Naive thymus-derived CD4-positive, alpha-beta T cell (primary cell): ENCODE results near the gene FUZ. TPM values are rescaled to one million over a fixed set of nuclear protein-coding genes. Genes with fewer than 3 reads are reported as not detected.

ENCODE experiments used
- ATAC-seq: fragments of 150-1000 bp; cut with Tn5 transposase; 2 replicates; pipeline ENCODE4 v1.10.0; 2021; ENCODE audit warnings: mild to moderate bottlenecking, moderate library complexity
- CTCF ChIA-PET: fragments of 350-600 bp; sonication (Branson Sonifier 250); formaldehyde crosslinking; loops from one replicate; lab custom pipeline; 2021; ENCODE audit warnings: antibody characterized with exemption; lab: Charles Lee
- POLR2A ChIA-PET: fragments of 350-600 bp; sonication (Branson Sonifier 250); formaldehyde crosslinking; loops from one replicate; lab custom pipeline; 2021; ENCODE audit warnings: antibody characterized with exemption, inconsistent platforms; lab: Charles Lee
- DNase-seq, 9 donors: peaks; one replicate each; pipeline versions ENCODE4 v3.0.0 to v3.0.0-alpha.2; 2020 to 2022; ENCODE audit warnings: mixed read lengths in 1 of 9
- H3K27ac ChIP-seq: one replicate; pipeline ENCODE4 v1.7.0; 2013; ENCODE audit warnings: mild to moderate bottlenecking, low read depth, low read length, moderate library complexity
- H3K27me3 ChIP-seq, 2 donors: one replicate each; pipeline ENCODE4 v1.7.0; 2013; ENCODE audit warnings: low read length in 2 of 2, mild to moderate bottlenecking in 2 of 2, moderate library complexity in 2 of 2; ENCODE audit not compliant: control insufficient read depth in 2 of 2, insufficient read depth in 2 of 2
- H3K36me3 ChIP-seq, 3 experiments: 1 replicate in 2 of 3; 2 replicates in 1 of 3; pipeline ENCODE4 v1.7.0; 2013; ENCODE audit warnings: low read length in 3 of 3, mild to moderate bottlenecking in 3 of 3, moderate library complexity in 1 of 3; ENCODE audit not compliant: insufficient read depth in 3 of 3, control insufficient read depth in 2 of 3
- H3K4me1 ChIP-seq, 2 donors: one replicate each; pipeline ENCODE4 v1.7.0; 2013; ENCODE audit warnings: low read length in 2 of 2, mild to moderate bottlenecking in 2 of 2, moderate library complexity in 1 of 2; ENCODE audit not compliant: control insufficient read depth in 2 of 2, insufficient read depth in 2 of 2
- H3K4me3 ChIP-seq: 2 replicates; pipeline ENCODE4 v1.7.0; 2013; ENCODE audit warnings: mild to moderate bottlenecking, low read length
- H3K9me3 ChIP-seq, 3 experiments: 1 replicate in 2 of 3; 2 replicates in 1 of 3; pipeline ENCODE4 v1.7.0; 2013; ENCODE audit warnings: low read length in 3 of 3; ENCODE audit not compliant: control insufficient read depth in 2 of 3
- H3K27ac Mint-ChIP-seq, 9 donors: one replicate each; pipeline ENCODE4 v1.8.0; 2020 to 2022; ENCODE audit warnings: mixed read lengths in 9 of 9, mild to moderate bottlenecking in 8 of 9, moderate library complexity in 5 of 9, inconsistent platforms in 2 of 9
- H3K27me3 Mint-ChIP-seq, 5 donors: one replicate each; pipeline ENCODE4 v1.8.0; 2021 to 2022; ENCODE audit warnings: mixed read lengths in 5 of 5, mild to moderate bottlenecking in 1 of 5
- H3K36me3 Mint-ChIP-seq, 5 donors: one replicate each; pipeline ENCODE4 v1.8.0; 2020 to 2022; ENCODE audit warnings: mixed read lengths in 5 of 5, mild to moderate bottlenecking in 3 of 5, inconsistent platforms in 1 of 5
- H3K4me1 Mint-ChIP-seq, 7 donors: one replicate each; pipeline ENCODE4 v1.8.0; 2020 to 2022; ENCODE audit warnings: mixed read lengths in 7 of 7, mild to moderate bottlenecking in 3 of 7, inconsistent platforms in 1 of 7
- H3K4me3 Mint-ChIP-seq, 10 donors: one replicate each; pipeline ENCODE4 v1.8.0; 2020 to 2022; ENCODE audit warnings: mild to moderate bottlenecking in 10 of 10, mixed read lengths in 10 of 10, moderate library complexity in 6 of 10, inconsistent platforms in 2 of 10
- H3K9me3 Mint-ChIP-seq, 11 donors: one replicate each; pipeline ENCODE4 v1.8.0; 2020 to 2022; ENCODE audit warnings: mixed read lengths in 11 of 11, mild to moderate bottlenecking in 4 of 11, inconsistent platforms in 1 of 11, moderate library complexity in 1 of 11
- intact Hi-C, 2 donors: fragments of 100-400 bp; cut with micrococcal nuclease; formaldehyde crosslinking; loops; one replicate each; pipeline ENCODE4 v1.15.1; 2023
- polyA plus RNA-seq, 2 donors: library from polyadenylated mRNA; unstranded; fragments of 300-500 nt; fragmentation: Illumina TruSeq; gene quantifications; one replicate each; pipeline ENCODE4 v1.2.3, GENCODE V29; 2021
- total RNA-seq, 6 experiments: library from RNA in 5 of 6; stranded (reverse) in 5 of 6; gene quantifications; 1 replicate in 5 of 6; 2 replicates in 1 of 6; pipeline ENCODE4 v1.2.3 and lab custom pipeline; 2021 to 2026

Gene FUZ
- total and polyA plus RNA-seq, 7 experiments from 2014 or later: 3.8 to 28.4 (median 24.2) TPM

DNA sequence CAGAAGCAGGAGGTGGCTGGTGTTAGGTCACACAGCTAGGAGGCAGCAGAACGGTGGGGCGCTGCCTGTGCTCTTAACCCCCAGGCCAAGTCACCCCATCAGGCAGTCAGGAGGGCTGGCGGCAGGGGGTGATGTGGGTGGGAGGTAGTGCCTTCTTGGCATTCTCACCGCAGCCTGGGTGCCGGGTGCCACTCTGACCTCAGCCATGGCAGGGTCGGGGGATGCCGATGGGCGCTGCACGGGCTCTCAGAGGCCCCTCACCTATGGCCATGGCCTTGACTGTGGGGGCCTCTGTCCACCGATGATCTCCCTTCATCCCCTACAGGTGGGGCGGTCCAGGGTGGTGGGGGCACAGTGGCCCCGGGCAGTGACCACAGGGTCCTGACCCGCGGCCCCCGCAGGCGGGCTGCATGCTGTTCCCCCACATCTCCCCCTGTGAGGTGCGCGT, 43.5 kb upstream of the FUZ start:
- Mint-ChIP-seq H3K4me1 (peaks cover 13 to 21% (median 15%) of the 10 kb centered on the region in 7 donors), H3K27me3 (peaks cover 0 to 9% (median 0%) of the 10 kb centered on the region in 5 donors), H3K9me3 (peaks cover 0 to 1% (median 0%) of the 10 kb centered on the region in 11 donors), H3K27ac (no peak overlapping the region), H3K4me3 (no peak overlapping the region), H3K36me3 (peaks cover 0 to 11% (median 0%) of the 10 kb centered on the region in 5 donors)
- ChIA-PET CTCF (no interaction called here), POLR2A (interaction anchor here (1.7 kb wide), 1 partner anchor 12 kb away, joined by 6 read pairs; no protein-coding TSS in a partner anchor)
- intact Hi-C loops: no loop called here
- Histone ChIP-seq H3K4me1 (peaks cover 7 to 11% of the 10 kb centered on the region in 2 donors), H3K27ac (no peak overlapping the region), H3K4me3 (no peak overlapping the region), H3K9me3 (no peaks in the 10 kb centered on the region), H3K36me3 (peaks cover 0 to 71% (median 3%) of the 10 kb centered on the region in 3 experiments), H3K27me3 (no peaks in the 10 kb centered on the region)
- ATAC-seq (no peak), DNase-seq (no peak)

GRCh38 chr19:49855676-49856573, 42.8 kb upstream of the FUZ start:
- H3K27ac Mint-ChIP-seq: peak overlapping the region in 4 of 9 donors; percentile 8 to 68 (median 40)
- intact Hi-C loops: no loop called here
- ChIA-PET CTCF (no interaction called here), POLR2A (interaction anchor here (1.7 kb wide), 1 partner anchor 13 kb away, joined by 6 read pairs; no protein-coding TSS in a partner anchor)
- H3K27me3 ChIP-seq: no peaks in the 10 kb centered on the region
- H3K4me1 ChIP-seq: peaks cover 7 to 11% of the 10 kb centered on the region in 2 donors
- H3K4me1 Mint-ChIP-seq: peaks cover 13 to 21% (median 15%) of the 10 kb centered on the region in 7 donors
- peaks cover 0 to 1% (median 0%) of the 10 kb centered on the region in 11 donors for H3K9me3 Mint-ChIP-seq
- no peaks in the 10 kb centered on the region for H3K9me3 ChIP-seq
- H3K27me3 Mint-ChIP-seq: peaks cover 0 to 9% (median 0%) of the 10 kb centered on the region in 5 donors
- DNase-seq: no peak
- no peak for ATAC-seq
- H3K27ac ChIP-seq: no peak overlapping the region
- peak overlapping the region in 1 of 10 donors; percentile 38 for H3K4me3 Mint-ChIP-seq
- H3K36me3 Mint-ChIP-seq: peaks cover 0 to 8% (median 0%) of the 10 kb centered on the region in 5 donors
- no peak overlapping the region for H3K4me3 ChIP-seq
- peaks cover 0 to 64% (median 3%) of the 10 kb centered on the region in 3 experiments for H3K36me3 ChIP-seq

GRCh38 chr19:49855277-49855675, 42.2 kb upstream of the FUZ start:
- DNase-seq (no peak), ATAC-seq (no peak)
- Mint-ChIP-seq H3K27ac (no peak overlapping the region), H3K4me3 (peak overlapping the region in 1 of 10 donors; percentile 41), H3K36me3 (peaks cover 0 to 7% (median 0%) of the 10 kb centered on the region in 5 donors), H3K9me3 (peaks cover 0 to 1% (median 0%) of the 10 kb centered on the region in 11 donors), H3K4me1 (peaks cover 14 to 21% (median 16%) of the 10 kb centered on the region in 7 donors), H3K27me3 (peaks cover 0 to 9% (median 0%) of the 10 kb centered on the region in 5 donors)
- CTCF ChIA-PET: no interaction called here
- Histone ChIP-seq H3K27me3 (no peaks in the 10 kb centered on the region), H3K36me3 (peaks cover 0 to 62% (median 3%) of the 10 kb centered on the region in 3 experiments), H3K27ac (no peak overlapping the region), H3K4me3 (no peak overlapping the region), H3K9me3 (no peaks in the 10 kb centered on the region), H3K4me1 (peaks cover 7 to 12% of the 10 kb centered on the region in 2 donors)
- POLR2A ChIA-PET: interaction anchor here (1.1 kb wide), 1 partner anchor 20 kb away, joined by 4 read pairs; no protein-coding TSS in a partner anchor
- intact Hi-C loops: no loop called here

- Mint-ChIP-seq H3K27ac (no peak overlapping the region), H3K9me3 (peaks cover 0 to 6% (median 0%) of the 10 kb centered on the region in 11 donors), H3K27me3 (peaks cover 0 to 9% (median 0%) of the 10 kb centered on the region in 5 donors), H3K36me3 (peaks cover 0 to 7% (median 0%) of the 10 kb centered on the region in 5 donors), H3K4me3 (no peak overlapping the region), H3K4me1 (peaks cover 20 to 28% (median 22%) of the 10 kb centered on the region in 7 donors)
- DNase-seq (no peak), ATAC-seq (no peak)
- H3K4me1 ChIP-seq: peaks cover 7 to 17% of the 10 kb centered on the region in 2 donors
- H3K9me3 ChIP-seq: no peaks in the 10 kb centered on the region
- peaks cover 0 to 55% (median 3%) of the 10 kb centered on the region in 3 experiments for H3K36me3 ChIP-seq
- intact Hi-C loops: no loop called here
- ChIA-PET POLR2A (interaction anchor here (1.0 to 2.3 kb wide), 5 partner anchors 11 to 22 kb away, joined by 3 to 15 read pairs (median 5); partner anchors contain the start of genes AKT1S1 and TBC1D17), CTCF (interaction anchor here (0.8 kb wide), 1 partner anchor 10 kb away, joined by 3 read pairs; no protein-coding TSS in a partner anchor)
- H3K27ac ChIP-seq: no peak overlapping the region
- H3K27me3 ChIP-seq: no peaks in the 10 kb centered on the region
- H3K4me3 ChIP-seq: no peak overlapping the region
Observed at GRCh38 chr19:49854378-49855263, 41.5 kb upstream of the FUZ start.

DNA sequence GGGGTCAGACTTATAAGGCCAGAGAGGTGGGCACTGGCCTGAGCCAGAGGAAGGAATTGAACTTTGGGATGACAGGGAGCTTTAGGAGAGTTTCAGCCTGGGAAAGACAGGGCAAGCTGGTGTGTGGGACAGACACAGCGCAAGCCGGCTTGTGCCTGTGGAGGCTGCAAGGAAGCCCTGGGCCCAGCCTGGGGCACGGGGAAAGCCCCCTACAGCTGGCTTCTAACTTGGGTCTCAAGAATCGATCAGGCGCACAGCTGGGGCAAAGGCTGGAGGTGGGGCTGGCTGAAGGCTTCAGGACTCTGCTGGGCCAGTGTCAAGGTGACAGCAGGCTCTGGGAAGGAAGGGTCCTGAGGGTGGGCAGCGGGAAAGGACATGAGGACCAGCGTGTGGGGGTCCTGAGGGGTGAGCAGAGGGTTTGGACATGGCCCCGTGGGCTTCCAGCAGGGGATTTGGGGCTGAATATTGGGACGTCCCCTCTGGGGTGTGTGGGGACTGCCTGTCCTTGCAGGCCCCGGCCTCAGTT, 40.8 kb upstream of the FUZ start:
- DNase-seq: no peak
- H3K27ac ChIP-seq: no peak overlapping the region
- peak overlapping the region in 4 of 9 donors; percentile 16 to 93 (median 90) for H3K27ac Mint-ChIP-seq

More for the DNA sequence above, 40.8 kb upstream of the FUZ start:
- peaks cover 0 to 52% (median 3%) of the 10 kb centered on the region in 3 experiments for H3K36me3 ChIP-seq
- H3K4me3 Mint-ChIP-seq: peak overlapping the region in 6 of 10 donors; percentile 27 to 93 (median 38)
- ChIA-PET POLR2A (interaction anchor here (1.0 to 2.3 kb wide), 4 partner anchors 10 to 23 kb away, joined by 3 to 15 read pairs (median 6); partner anchors contain the start of genes AKT1S1 and TBC1D17), CTCF (interaction anchor here (0.6 to 0.8 kb wide), 2 partner anchors 10 kb away, joined by 3 read pairs; no protein-coding TSS in a partner anchor)
- H3K9me3 Mint-ChIP-seq: peaks cover 0 to 9% (median 2%) of the 10 kb centered on the region in 11 donors
- no peaks in the 10 kb centered on the region for H3K9me3 ChIP-seq
- ATAC-seq: no peak
- H3K4me3 ChIP-seq: no peak overlapping the region
- intact Hi-C loops: no loop called here
- peaks cover 0 to 8% (median 3%) of the 10 kb centered on the region in 5 donors for H3K36me3 Mint-ChIP-seq
- H3K4me1 ChIP-seq: peaks cover 7 to 17% of the 10 kb centered on the region in 2 donors
- peaks cover 21 to 32% (median 24%) of the 10 kb centered on the region in 7 donors for H3K4me1 Mint-ChIP-seq
- H3K27me3 Mint-ChIP-seq: peaks cover 0 to 9% (median 0%) of the 10 kb centered on the region in 5 donors
- no peaks in the 10 kb centered on the region for H3K27me3 ChIP-seq
